Esophagus squamous epithelium (tissue), 5 donors: Measurements from ENCODE around the gene RNASE1. TPM values are rescaled to one million over a fixed set of nuclear protein-coding genes. Genes with fewer than 3 reads are reported as not detected.
A peak's percentile ranks its signal among the peaks of the same experiment; 100 is the strongest.

Experiments used
- DNase-seq: peaks from one replicate; lab custom pipeline; 2025; lab: John Stamatoyannopoulos, UW
- H3K27ac ChIP-seq, 4 donors: fragments of 200-600 bp; sonication (generic); one replicate each; pipeline ENCODE4 v1.5.1; 2016 to 2019; ENCODE audit warnings: mild to moderate bottlenecking in 1 of 4
- H3K27me3 ChIP-seq, 4 donors: fragments of 200-600 bp; sonication (generic); 1 replicate in 3 of 4; 2 replicates in 1 of 4; pipeline versions ENCODE4 v1.5.1 to v1.6.0; 2017 to 2021; ENCODE audit warnings: antibody characterized with exemption in 1 of 4
- H3K36me3 ChIP-seq, 3 donors: fragments of 200-600 bp; sonication (generic); one replicate each; pipeline ENCODE4 v1.5.1; 2016 to 2019
- H3K4me1 ChIP-seq, 3 donors: fragments of 200-600 bp; sonication (generic); one replicate each; pipeline ENCODE4 v1.5.1; 2017 to 2019
- H3K4me3 ChIP-seq, 4 donors: fragments of 200-600 bp; sonication (generic); 1 replicate in 3 of 4; 2 replicates in 1 of 4; pipeline ENCODE4 v1.5.1; 2016 to 2019; ENCODE audit warnings: mild to moderate bottlenecking in 2 of 4, moderate library complexity in 1 of 4
- H3K9me3 ChIP-seq, 3 donors: fragments of 200-600 bp; sonication (generic); one replicate each; pipeline ENCODE4 v1.5.1; 2016 to 2019
- POLR2A ChIP-seq, 4 donors: fragments of 450-650 bp; IDR thresholded peaks; one replicate each; pipeline ENCODE4 v1.6.1; 2017; ENCODE audit warnings: antibody characterized with exemption in 4 of 4, mild to moderate bottlenecking in 4 of 4, moderate library complexity in 3 of 4
- whole genome bisulfite sequencing, 2 donors: methylation state at CpG; one replicate each; pipeline ENCODE4 v1.1.5; 2018; 5-methylcytosine and 5-hydroxymethylcytosine counted together
- intact Hi-C: fragments of 100-400 bp; cut with DNase I; formaldehyde crosslinking; loops from one replicate; pipeline ENCODE4 v1.15.0; 2022
- total RNA-seq, 4 donors: library from RNA; depleted of rRNA; stranded (reverse); fragments of >200 nt; gene quantifications; one replicate each; pipeline ENCODE4 v1.1.0, GENCODE V29; 2016
- TF ChIP-seq, protein P1 (sequence below), 6 experiments: fragments of 450-650 bp in 4 of 6; fragments of 200-600 bp in 2 of 6; sonication (generic) in 2 of 6; IDR thresholded peaks; one replicate each; pipeline ENCODE4 v1.5.1; 2016 to 2019; ENCODE audit warnings: antibody characterized with exemption in 6 of 6, mild to moderate bottlenecking in 4 of 6, moderate library complexity in 4 of 6
- donor health status: DM: yes; HTN: yes; CAD: no.

RNASE1 gene
- total RNA-seq, 4 donors from 2014 or later = 12.0 to 297 (median 61.0) TPM

- TF ChIP-seq POLR2A (IDR thresholded peaks at IDR 0.05) = no peak
- TF ChIP-seq, protein P1, sequence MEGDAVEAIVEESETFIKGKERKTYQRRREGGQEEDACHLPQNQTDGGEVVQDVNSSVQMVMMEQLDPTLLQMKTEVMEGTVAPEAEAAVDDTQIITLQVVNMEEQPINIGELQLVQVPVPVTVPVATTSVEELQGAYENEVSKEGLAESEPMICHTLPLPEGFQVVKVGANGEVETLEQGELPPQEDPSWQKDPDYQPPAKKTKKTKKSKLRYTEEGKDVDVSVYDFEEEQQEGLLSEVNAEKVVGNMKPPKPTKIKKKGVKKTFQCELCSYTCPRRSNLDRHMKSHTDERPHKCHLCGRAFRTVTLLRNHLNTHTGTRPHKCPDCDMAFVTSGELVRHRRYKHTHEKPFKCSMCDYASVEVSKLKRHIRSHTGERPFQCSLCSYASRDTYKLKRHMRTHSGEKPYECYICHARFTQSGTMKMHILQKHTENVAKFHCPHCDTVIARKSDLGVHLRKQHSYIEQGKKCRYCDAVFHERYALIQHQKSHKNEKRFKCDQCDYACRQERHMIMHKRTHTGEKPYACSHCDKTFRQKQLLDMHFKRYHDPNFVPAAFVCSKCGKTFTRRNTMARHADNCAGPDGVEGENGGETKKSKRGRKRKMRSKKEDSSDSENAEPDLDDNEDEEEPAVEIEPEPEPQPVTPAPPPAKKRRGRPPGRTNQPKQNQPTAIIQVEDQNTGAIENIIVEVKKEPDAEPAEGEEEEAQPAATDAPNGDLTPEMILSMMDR (IDR thresholded peaks at IDR 0.05) = no peak
- H3K4me3 ChIP-seq = peak overlapping the region in 1 of 4 donors; percentile 58
- peaks cover 0 to 6% (median 0%) of the 10 kb centered on the region in 4 donors for H3K27me3 ChIP-seq
- peaks cover 0 to 22% (median 0%) of the 10 kb centered on the region in 3 donors for H3K4me1 ChIP-seq
- no peak for DNase-seq
- H3K36me3 ChIP-seq = no peaks in the 10 kb centered on the region
- H3K9me3 ChIP-seq = no peaks in the 10 kb centered on the region
- H3K27ac ChIP-seq = peak overlapping the region; percentile 35 to 85 (median 56)
- intact Hi-C loops = no loop called here
- WGBS, 2 donors = 67 to 70% methylated on average over 6 of the region's 6 CpGs
Observed at GRCh38 chr14:20798932-20799331, 3.7 kb downstream of the RNASE1 start.

DNA sequence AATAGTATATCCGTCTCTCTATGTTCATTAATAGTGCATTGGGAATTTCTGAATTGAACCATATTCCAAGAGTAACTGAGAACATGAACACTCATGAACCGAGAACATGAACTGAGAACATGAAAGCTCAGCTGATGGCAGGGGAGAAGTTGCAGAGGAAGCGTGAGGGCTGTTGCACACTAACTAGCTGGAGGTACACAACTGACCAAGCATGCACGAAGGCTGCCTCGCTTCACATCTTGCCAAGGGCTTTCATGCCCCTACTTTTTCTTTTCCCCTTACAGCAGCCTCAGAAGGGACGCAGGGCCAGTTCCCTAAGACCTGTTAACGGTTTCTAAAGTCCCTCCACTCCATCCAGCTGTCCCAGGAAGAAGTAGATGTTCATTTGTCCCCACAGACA is 4.3 kb downstream of the RNASE1 start:
- WGBS, 2 donors = 62 to 63% methylated on average over 5 to 7 of the region's 7 CpGs
- Histone ChIP-seq H3K4me1 (peaks cover 0 to 22% (median 0%) of the 10 kb centered on the region in 3 donors), H3K36me3 (no peaks in the 10 kb centered on the region), H3K27me3 (peaks cover 0 to 6% (median 0%) of the 10 kb centered on the region in 4 donors), H3K4me3 (no peak overlapping the region), H3K27ac (peak overlapping the region in 2 of 4 donors; percentile 10 to 75), H3K9me3 (no peaks in the 10 kb centered on the region)
- TF ChIP-seq, protein P1 (IDR thresholded peaks at IDR 0.05) = no peak
- TF ChIP-seq POLR2A (IDR thresholded peaks at IDR 0.05) = peak in 1 of 4 donors; percentile 13
- DNase-seq = no peak
- intact Hi-C loops = no loop called here

- DNase-seq = no peak
- H3K4me3 ChIP-seq = no peak overlapping the region
- H3K9me3 ChIP-seq = no peaks in the 10 kb centered on the region
- H3K4me1 ChIP-seq = peaks cover 0 to 18% (median 0%) of the 10 kb centered on the region in 3 donors
- intact Hi-C loops = no loop called here
- WGBS, 2 donors = 80 to 88% methylated on average over 1 of the region's 1 CpG
- H3K27ac ChIP-seq = no peak overlapping the region
- no peak for TF ChIP-seq POLR2A (IDR thresholded peaks at IDR 0.05)
- TF ChIP-seq, protein P1 (IDR thresholded peaks at IDR 0.05) = no peak
- H3K27me3 ChIP-seq = peaks cover 0 to 6% (median 0%) of the 10 kb centered on the region in 4 donors
- H3K36me3 ChIP-seq = no peaks in the 10 kb centered on the region
Observed at GRCh38 chr14:20797164-20797563, 5.5 kb downstream of the RNASE1 start.

DNA sequence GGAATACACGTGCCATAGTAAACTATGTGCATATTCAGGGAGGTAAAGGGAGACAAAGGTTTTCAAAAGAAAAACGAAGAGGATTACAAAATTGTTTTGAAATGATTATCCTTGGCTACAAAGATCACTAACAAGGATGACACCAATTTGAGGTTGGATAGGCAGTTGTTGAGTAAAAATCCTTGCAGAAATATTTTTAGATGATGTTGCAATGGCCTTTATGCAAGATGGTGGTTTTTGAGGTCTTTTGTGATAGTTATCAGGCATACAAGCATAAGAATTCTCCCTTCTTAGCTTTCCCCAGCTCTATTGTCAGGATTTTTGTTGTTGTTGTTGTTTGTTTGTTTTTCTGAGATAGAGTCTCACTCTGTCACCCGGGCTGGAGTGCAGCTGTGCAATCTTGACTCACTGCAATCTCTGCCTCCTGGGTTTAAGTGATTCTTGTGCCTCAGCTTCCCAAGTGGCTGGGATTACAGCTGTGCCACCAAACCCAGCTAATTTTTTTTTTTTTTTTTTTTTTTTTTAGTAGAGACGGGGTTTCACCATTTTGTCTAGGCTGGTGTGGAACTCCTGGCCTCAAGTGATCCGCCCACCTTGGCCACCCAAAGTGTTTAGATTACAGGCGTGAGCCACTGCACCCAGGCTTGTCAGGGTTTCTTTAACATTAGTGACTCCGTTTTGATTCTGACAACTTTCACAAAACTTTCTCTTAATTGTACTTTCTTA is 7.8 kb downstream of the RNASE1 start:
- peaks cover 0 to 14% (median 0%) of the 10 kb centered on the region in 3 donors for H3K4me1 ChIP-seq
- 53 to 60% methylated on average over 7 of the region's 7 CpGs for WGBS, 2 donors
- no peaks in the 10 kb centered on the region for H3K9me3 ChIP-seq
- intact Hi-C loops = no loop called here
- H3K4me3 ChIP-seq = no peak overlapping the region
- no peak for DNase-seq
- TF ChIP-seq, protein P1 (IDR thresholded peaks at IDR 0.05) = no peak
- no peak for TF ChIP-seq POLR2A (IDR thresholded peaks at IDR 0.05)
- no peak overlapping the region for H3K27ac ChIP-seq
- peaks cover 0 to 6% (median 0%) of the 10 kb centered on the region in 4 donors for H3K27me3 ChIP-seq
- H3K36me3 ChIP-seq = no peaks in the 10 kb centered on the region

- H3K4me3 ChIP-seq = no peak overlapping the region
- intact Hi-C loops = no loop called here
- no peak for DNase-seq
- 66 to 77% methylated on average over 4 of the region's 4 CpGs for WGBS, 2 donors
- H3K4me1 ChIP-seq = no peaks in the 10 kb centered on the region
- no peaks in the 10 kb centered on the region for H3K27me3 ChIP-seq
- H3K27ac ChIP-seq = no peak overlapping the region
- H3K36me3 ChIP-seq = no peaks in the 10 kb centered on the region
- no peak for TF ChIP-seq POLR2A (IDR thresholded peaks at IDR 0.05)
- TF ChIP-seq, protein P1 (IDR thresholded peaks at IDR 0.05) = no peak
- H3K9me3 ChIP-seq = no peaks in the 10 kb centered on the region
Observed at GRCh38 chr14:20792556-20792955, 10.1 kb downstream of the RNASE1 start.
